ENCODE data around the gene AUTS2. TPM values are rescaled to one million over a fixed set of nuclear protein-coding genes. Genes with fewer than 3 reads are reported as not detected.

Gene AUTS2
- total and polyA plus RNA-seq, 2 experiments from 2014 or later = 32.0 to 91.0 TPM

DNA sequence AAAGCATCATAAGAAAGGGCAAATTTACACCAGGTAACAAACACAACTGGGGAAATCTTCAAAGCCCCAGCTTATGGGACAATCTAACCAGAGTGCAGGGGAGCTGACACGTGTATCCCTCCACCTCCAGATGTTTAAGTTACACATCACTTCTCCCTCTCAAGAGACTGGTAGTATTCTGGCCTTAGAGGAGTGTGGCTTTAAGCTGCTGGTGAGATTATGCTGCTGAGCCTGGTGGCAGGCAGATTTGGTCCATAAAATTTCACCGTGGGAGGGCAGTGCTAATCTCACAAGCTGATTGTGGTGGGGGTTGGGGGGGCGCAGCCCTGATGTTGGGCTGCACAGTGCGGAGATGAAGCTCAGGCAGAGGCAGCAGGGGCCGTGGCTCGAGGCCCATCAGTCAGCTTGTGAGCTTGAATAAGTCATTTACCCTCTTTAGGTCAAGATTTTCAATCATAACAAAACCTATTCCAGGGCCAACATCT, 1102.7 kb downstream of the AUTS2 start:
- 0 out of 2 replicates have a peak, but pooled peaks cover 3% of the 10 kb centered on the region for H3F3A ChIP-seq (replicated peaks; ENCODE audit: low read depth)
- peaks cover 49% of the 10 kb centered on the region for H3K36me3 Mint-ChIP-seq (ENCODE audit: low read depth)

More for the DNA sequence above, 1102.7 kb downstream of the AUTS2 start:
- DNase-seq (ENCODE audit: low spot score) (peak; percentile 47), ATAC-seq (peak; percentile 22)
- Mint-ChIP-seq H3K4me1 (peaks cover 26% of the 10 kb centered on the region), H3K9me3 (no peaks in the 10 kb centered on the region), H3K27ac (no peak overlapping the region), H3K4me3 (no peak overlapping the region), H3K27me3 (ENCODE audit: insufficient read depth, low read depth, poor library complexity) (peaks cover 14% of the 10 kb centered on the region)
- TF ChIP-seq NANOG (IDR thresholded peaks at IDR 0.05; ENCODE audit: borderline replicate concordance) (no peak), ZNF331 (CRISPR knock-in tag; IDR thresholded peaks at IDR 0.05; ENCODE audit: low read depth) (no peak), STAT1 (IDR thresholded peaks at IDR 0.05; ENCODE audit: unreplicated experiment) (no peak), REST (IDR thresholded peaks at IDR 0.05; ENCODE audit: unreplicated experiment) (no peak), ZNF114 (CRISPR knock-in tag; IDR thresholded peaks at IDR 0.05) (no peak), ETS1 (IDR thresholded peaks at IDR 0.05) (no peak), EZH2 (IDR thresholded peaks at IDR 0.05; ENCODE audit: low read depth, unreplicated experiment) (no peak)
- TF ChIP-seq, protein P1, sequence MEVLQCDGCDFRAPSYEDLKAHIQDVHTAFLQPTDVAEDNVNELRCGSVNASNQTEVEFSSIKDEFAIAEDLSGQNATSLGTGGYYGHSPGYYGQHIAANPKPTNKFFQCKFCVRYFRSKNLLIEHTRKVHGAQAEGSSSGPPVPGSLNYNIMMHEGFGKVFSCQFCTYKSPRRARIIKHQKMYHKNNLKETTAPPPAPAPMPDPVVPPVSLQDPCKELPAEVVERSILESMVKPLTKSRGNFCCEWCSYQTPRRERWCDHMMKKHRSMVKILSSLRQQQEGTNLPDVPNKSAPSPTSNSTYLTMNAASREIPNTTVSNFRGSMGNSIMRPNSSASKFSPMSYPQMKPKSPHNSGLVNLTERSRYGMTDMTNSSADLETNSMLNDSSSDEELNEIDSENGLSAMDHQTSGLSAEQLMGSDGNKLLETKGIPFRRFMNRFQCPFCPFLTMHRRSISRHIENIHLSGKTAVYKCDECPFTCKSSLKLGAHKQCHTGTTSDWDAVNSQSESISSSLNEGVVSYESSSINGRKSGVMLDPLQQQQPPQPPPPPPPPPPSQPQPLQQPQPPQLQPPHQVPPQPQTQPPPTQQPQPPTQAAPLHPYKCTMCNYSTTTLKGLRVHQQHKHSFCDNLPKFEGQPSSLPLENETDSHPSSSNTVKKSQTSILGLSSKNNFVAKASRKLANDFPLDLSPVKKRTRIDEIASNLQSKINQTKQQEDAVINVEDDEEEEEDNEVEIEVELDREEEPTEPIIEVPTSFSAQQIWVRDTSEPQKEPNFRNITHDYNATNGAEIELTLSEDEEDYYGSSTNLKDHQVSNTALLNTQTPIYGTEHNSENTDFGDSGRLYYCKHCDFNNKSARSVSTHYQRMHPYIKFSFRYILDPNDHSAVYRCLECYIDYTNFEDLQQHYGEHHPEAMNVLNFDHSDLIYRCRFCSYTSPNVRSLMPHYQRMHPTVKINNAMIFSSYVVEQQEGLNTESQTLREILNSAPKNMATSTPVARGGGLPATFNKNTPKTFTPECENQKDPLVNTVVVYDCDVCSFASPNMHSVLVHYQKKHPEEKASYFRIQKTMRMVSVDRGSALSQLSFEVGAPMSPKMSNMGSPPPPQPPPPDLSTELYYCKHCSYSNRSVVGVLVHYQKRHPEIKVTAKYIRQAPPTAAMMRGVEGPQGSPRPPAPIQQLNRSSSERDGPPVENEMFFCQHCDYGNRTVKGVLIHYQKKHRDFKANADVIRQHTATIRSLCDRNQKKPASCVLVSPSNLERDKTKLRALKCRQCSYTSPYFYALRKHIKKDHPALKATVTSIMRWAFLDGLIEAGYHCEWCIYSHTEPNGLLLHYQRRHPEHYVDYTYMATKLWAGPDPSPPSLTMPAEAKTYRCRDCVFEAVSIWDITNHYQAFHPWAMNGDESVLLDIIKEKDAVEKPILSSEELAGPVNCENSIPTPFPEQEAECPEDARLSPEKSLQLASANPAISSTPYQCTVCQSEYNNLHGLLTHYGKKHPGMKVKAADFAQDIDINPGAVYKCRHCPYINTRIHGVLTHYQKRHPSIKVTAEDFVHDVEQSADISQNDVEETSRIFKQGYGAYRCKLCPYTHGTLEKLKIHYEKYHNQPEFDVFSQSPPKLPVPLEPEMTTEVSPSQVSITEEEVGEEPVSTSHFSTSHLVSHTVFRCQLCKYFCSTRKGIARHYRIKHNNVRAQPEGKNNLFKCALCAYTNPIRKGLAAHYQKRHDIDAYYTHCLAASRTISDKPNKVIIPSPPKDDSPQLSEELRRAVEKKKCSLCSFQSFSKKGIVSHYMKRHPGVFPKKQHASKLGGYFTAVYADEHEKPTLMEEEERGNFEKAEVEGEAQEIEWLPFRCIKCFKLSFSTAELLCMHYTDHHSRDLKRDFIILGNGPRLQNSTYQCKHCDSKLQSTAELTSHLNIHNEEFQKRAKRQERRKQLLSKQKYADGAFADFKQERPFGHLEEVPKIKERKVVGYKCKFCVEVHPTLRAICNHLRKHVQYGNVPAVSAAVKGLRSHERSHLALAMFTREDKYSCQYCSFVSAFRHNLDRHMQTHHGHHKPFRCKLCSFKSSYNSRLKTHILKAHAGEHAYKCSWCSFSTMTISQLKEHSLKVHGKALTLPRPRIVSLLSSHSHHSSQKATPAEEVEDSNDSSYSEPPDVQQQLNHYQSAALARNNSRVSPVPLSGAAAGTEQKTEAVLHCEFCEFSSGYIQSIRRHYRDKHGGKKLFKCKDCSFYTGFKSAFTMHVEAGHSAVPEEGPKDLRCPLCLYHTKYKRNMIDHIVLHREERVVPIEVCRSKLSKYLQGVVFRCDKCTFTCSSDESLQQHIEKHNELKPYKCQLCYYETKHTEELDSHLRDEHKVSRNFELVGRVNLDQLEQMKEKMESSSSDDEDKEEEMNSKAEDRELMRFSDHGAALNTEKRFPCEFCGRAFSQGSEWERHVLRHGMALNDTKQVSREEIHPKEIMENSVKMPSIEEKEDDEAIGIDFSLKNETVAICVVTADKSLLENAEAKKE (CRISPR knock-in tag; IDR thresholded peaks at IDR 0.05) = no peak
- peaks cover 21% of the 10 kb centered on the region for H4K20me1 ChIP-seq (replicated peaks; ENCODE audit: insufficient read depth)
- H3K4me2 ChIP-seq = peak overlapping the region; percentile 75
- peaks cover 5% of the 10 kb centered on the region; the same call in 1 of the 2 replicates for H3K27me3 ChIP-seq (ENCODE audit: insufficient read depth)
- H3K27ac ChIP-seq (ENCODE audit: low read depth) = peak overlapping the region; percentile 56
- no peaks in the 10 kb centered on the region for H3K9me2 ChIP-seq (ENCODE audit: insufficient read depth)
- peaks cover 80% of the 10 kb centered on the region for H3K79me2 ChIP-seq (replicated peaks; ENCODE audit: insufficient read depth)
- peak overlapping the region; percentile 11; the same call in 1 of the 2 replicates for H3K4me3 ChIP-seq
- no peak overlapping the region for H2AFZ ChIP-seq
- peaks cover 79% of the 10 kb centered on the region for H3K4me1 ChIP-seq (ENCODE audit: insufficient read depth)
- H3K36me3 ChIP-seq (ENCODE audit: insufficient read depth) = no peaks in the 10 kb centered on the region

Measured in GM23338 (cell line).